ENCODE measurements around the gene HIVEP3.
A peak's percentile ranks its signal among the peaks of the same experiment; 100 is the strongest.

Gene HIVEP3

DNA sequence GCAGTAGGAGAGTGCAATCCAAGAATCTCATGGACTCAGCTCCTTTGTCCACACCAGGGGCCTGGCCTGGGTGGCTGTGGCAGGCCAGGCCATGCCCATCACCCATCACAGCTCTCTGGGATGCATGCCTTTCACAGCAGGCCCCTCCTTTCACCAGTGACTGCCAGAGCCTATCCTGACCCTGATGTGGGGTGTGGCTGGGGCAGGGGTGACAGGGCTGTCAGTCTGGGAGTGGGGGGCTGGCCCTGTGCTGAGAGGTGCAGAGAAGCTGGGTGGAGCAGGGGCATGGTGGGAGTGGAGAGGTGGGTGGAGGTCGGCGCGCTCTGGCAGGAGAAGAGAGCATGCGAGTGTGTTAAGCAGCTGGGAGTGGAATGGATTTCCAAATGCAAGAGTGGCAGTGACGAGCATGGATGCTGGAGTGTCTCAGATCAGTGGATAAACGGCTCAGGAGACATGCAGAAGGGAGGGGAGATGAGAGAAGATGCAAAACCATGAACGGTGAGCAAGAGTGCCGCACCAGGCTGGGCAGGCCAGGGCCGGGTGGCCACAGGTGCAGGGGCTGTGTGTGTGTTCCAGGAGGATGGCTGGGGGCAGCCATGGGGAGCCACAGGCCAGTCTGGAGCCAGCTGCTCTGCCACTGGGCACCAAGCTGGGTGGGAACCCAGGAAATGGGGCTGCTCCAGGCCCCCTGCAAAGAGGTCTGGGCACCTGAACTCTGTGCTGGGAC lies 394.6 kb downstream of the HIVEP3 start:
- no peak for DNase-seq

GRCh38 chr1:41523071-41523470 lies 395.7 kb downstream of the HIVEP3 start:
- no peak for DNase-seq

DNA sequence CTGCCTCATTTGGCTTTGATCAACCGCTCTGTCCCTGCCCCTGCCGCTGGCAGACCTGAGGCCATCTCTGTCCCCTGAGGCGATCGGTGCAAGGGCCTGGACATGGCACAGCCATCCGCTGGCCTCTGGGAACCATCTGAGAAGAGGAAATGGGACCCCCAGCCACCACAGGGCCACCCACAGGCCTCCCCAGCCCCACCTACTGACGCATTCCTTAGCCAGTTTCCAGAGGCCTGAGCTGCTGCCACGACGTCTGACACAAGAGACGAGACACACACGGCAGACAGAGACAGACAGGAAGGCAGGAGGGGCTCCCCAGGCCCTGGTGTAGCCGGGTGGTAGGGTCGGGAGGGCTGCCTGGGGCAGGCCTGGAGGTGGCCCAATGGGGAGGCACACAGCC lies 397.0 kb downstream of the HIVEP3 start:
- DNase-seq = no peak

DNA sequence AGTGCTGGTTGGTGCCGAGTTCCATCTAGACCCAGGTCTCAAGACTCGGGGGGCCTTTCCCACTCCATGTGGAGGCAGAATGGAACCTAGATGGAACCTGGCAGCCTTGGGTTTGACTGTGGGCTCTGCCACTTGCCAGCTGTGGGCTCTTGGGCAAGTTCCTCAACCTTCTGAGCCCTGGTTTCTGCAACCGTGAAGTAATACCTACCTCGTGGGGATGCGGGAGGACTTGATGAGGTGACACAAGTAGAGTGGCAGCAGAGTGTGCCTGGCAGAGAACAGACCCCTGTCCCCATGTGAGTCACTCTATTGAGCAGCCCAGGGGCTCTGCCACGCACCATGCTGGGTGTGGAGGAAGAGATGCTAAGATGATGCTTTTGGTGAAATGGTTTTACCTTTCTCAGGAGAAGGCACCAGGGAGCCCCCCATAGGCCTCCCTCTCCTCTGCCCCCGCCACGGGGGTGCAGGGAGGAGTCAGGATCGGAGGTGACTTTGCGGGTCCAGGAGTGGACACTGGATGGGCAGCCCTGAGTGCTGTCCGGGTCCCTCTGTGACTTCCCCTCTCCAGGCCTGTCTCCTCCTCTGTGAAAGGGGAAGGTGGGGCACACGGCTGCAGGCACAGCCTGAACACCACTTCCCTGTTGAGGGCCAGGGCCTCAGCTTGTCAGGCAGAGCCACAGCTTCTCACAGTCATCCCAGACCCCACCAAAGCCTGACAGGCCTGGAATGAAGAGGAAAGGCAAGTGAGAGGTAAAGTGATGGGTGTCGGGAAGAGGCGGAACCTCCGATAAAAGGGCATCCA lies 397.6 kb downstream of the HIVEP3 start:
- DNase-seq = peak; percentile 43

DNA sequence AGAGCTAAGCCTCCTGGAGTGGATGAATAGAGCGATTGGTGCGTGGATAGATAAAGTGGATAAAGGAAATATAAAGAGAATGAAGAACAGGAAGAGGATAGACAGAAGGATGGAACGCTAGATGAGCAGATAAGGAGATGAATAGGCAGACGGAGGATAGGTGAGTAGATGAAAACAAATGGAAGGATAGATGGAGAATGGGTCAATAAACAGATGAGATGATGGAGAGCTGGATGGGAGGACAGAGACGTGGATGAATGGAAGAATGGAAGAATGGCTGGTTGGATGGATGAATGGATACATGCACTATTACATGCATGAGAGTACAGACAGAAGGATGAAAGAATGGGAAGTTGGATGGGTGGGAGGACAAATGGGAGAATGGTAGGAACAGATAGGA lies 399.1 kb downstream of the HIVEP3 start:
- no peak for DNase-seq

DNA sequence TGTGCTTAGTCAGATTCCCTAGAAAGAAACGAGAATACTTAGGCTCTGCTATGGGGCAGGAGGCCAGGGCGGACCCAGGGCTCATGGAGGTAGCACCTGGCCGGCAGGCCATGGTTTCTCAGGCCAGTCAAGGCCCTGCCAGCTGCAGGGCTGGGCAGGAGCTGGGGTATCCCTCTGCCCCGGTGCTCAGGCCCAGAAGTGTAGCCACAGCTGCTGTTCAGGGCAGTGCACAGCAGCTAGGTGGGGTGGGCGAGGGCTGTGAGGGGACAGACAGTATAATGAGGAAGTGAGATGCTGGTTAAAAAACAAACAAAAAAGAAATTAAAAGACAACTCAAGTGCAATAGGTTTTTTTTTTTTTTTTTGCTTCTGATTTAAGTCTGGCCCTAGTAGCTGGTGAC lies 400.3 kb downstream of the HIVEP3 start:
- DNase-seq = peak; percentile 27

DNA sequence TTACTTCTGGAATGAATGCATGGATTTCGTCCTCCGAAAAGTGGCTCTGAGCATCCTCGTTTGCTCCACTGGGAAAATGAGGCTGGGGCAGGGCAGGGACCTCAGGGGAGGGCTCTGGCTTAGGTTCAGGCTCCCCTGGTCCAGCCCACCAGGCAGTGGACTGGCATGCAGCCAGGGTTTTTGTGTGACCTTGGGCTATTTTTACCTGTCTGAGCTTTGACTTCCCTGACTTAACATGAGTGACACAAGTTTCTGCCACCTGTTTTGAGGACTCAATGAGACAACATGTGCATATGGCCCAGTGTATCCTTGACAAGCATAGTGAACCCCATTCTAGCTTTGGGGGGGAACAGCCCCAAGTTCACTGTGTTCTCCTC lies 401.7 kb downstream of the HIVEP3 start:
- no peak for DNase-seq

GRCh38 chr1:41516168-41517061 lies 402.3 kb downstream of the HIVEP3 start:
- peak; percentile 85 for DNase-seq

DNA sequence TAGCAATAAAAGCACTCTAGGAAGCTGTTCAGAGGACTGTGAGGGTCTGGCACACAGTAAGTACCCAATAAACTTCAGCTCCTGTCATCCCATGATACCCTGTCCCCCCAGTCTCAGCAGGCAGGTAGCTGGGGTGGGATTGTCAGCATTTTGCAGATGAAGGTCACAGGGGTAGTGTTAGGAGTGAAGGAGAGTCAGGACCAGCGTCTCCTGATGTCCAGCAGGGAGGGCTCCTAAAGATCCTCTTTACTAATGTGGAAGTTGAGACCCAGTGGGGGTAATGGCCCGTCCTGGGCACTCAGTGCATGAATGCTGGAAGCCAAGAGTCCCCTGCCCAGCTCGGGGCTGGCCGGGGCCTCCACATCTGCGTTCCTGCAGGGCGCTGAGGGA lies 402.9 kb downstream of the HIVEP3 start:
- no peak for DNase-seq

DNA sequence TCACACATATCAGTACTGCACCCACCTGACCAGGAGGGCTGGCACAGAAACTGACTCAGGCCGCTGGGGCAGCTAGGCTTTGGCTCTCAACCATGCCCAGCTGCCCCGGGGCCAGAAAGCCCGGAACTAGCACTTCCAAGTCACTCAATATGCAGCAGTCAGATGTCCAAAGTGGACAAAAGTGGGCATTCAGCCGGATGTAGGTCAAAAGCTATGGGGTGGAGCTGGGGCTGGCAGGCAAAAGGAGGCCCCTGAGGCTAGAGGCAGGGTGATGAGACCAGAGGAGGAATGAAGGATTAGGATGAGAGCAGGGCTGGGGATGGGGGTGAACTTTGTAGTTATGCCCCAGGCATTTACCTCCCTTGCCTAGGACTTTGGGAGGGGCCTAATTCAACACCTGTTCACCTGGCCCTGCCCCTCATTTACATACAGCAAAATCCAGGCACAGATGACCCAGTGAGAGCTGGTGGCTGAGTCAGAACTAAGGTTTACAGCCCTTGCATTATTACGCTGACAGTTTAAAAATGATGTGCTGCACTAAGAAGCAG lies 403.5 kb downstream of the HIVEP3 start:
- DNase-seq = no peak

DNA sequence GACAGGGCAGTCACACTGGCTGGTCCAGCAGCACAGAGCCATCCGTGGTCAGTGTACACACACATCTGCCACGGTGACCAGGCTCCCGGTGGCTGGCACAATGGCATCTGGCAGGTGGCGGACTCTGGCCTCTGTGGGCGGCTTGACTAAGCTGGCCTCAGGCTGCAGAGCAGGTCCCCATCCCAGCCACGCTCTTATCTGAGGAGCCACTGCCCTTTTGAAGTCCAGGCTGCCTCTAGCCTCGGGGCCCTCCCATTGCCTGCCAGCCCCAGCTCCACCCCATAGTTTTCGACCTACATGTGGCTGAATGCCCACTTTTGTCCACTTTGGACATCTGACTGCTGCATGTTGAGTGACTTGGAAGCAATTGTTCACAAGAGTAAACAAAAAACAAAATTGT lies 404.3 kb downstream of the HIVEP3 start:
- DNase-seq = no peak

GRCh38 chr1:41513383-41513735 lies 405.4 kb downstream of the HIVEP3 start:
- no peak for DNase-seq

DNA sequence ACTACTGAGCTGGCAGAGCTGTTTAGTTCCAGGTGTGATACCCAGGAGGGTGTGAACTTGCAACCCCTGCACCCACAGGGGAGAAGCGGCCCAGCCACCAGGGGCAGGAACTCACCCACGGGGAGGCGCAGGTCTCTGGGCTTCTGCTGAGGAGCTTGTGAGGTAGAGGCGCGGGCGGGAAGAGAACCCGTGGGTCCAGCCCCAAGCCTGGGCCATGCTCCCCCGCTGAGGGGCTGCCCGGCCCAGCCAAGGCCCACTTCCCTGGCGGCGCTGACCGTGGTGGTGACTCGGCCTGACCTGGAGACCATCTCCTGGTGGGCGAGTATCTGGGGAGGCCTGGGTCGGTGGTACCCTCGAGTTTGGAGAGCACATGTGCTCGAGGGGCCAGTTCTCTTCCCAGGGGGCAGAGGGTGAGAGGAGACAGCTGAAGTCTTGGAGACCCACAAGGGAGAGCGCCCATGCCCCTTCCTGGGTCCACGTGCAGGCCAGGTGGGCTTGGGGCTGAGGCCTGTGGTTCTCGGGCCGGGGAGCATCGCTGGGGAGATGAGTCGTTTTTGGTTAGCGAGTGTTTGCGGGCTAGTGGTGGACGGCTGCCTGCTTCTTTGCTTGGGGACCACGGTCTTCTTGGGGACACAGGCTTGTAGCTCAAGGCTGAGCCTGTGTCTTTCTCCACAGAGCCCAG lies 405.9 kb downstream of the HIVEP3 start:
- DNase-seq = no peak

GRCh38 chr1:41511239-41511540 lies 407.5 kb downstream of the HIVEP3 start:
- DNase-seq = no peak

- no peak for DNase-seq
These were observed 408.0 kb downstream of the HIVEP3 start for GRCh38 chr1:41510531-41511238.

- no peak for DNase-seq
These were observed 409.5 kb downstream of the HIVEP3 start for GRCh38 chr1:41509270-41509671.

DNA sequence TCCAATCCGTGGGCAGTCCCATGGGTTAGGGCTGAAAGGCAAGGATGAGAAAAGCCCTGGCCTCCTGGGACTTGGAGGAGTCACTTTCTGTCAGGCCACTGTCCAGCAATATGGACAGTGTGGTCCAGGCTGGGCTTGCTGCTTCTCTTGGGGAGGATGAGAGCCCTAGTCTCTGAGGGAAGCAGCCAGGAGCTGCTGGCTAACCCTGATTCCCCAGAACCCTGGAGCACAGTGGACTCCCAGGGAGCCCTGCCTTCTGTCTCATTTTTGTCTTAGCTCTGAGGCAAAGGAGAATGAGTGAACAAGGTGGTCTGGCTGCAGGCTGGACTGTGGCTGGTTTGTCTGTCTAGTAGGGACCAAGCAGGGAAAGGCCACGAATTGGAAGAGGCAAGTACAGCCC lies 410.4 kb downstream of the HIVEP3 start:
- DNase-seq = no peak

- DNase-seq = no peak
These were observed 410.9 kb downstream of the HIVEP3 start for GRCh38 chr1:41507836-41508235.

GRCh38 chr1:41507110-41507720 lies 411.5 kb downstream of the HIVEP3 start:
- DNase-seq = no peak

- DNase-seq = no peak
These were observed 414.3 kb downstream of the HIVEP3 start for GRCh38 chr1:41504114-41505035.
